GM06990 (cell line): ENCODE data around the gene FBXO17.
A peak's percentile ranks its signal among the peaks of the same experiment; 100 is the strongest.

Experiments
- DNase-seq: peaks from one replicate; pipeline ENCODE4 v3.0.0-alpha.2; 2011; ENCODE audit not compliant: insufficient read length; ENCODE audit errors: extremely low read depth
- H3K27me3 ChIP-seq: replicated peaks from 2 replicates; pipeline ENCODE4 v1.6.0; 2011; ENCODE audit warnings: low read length; ENCODE audit not compliant: control insufficient read depth, insufficient read depth
- H3K36me3 ChIP-seq: 2 replicates; pipeline ENCODE4 v1.5.1; 2011; ENCODE audit warnings: low read length; ENCODE audit not compliant: control insufficient read depth, insufficient read depth
- H3K4me3 ChIP-seq: replicated peaks from 2 replicates; pipeline ENCODE4 v1.5.1; 2011; ENCODE audit warnings: low read depth, mild to moderate bottlenecking, control low read depth, low read length
- TF ChIP-seq, protein P1 (sequence below): IDR thresholded peaks from 2 replicates; pipeline ENCODE4 v1.5.1; 2011; ENCODE audit warnings: low read length, control low read depth, mild to moderate bottlenecking, inconsistent platforms; ENCODE audit not compliant: insufficient read depth, poor library complexity, severe bottlenecking

Gene FBXO17

DNA sequence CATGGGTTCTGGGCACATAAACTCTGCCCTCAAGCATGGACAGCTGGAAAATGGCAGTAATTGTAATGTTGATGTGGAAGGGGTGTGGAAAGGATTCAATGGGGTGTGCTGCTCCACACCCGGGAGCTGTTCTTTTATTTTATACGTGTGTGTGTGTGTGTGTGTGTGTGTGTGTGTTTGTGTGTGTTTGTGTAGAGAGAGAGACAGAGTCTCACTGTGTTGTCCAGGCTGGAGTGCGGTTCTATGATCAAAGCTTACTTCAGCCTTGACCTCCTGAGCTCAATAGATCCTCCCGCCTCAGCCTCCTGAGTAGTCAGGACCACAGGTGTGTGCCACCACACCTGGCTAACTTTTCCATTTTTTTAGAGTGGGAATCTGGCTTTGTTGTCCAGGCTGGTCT is 42.0 kb downstream of the FBXO17 start:
- H3K4me3 ChIP-seq, result no peak overlapping the region
- peaks cover 9% of the 10 kb centered on the region for H3K36me3 ChIP-seq
- no peaks in the 10 kb centered on the region for H3K27me3 ChIP-seq
- DNase-seq, result no peak
- TF ChIP-seq, protein P1, sequence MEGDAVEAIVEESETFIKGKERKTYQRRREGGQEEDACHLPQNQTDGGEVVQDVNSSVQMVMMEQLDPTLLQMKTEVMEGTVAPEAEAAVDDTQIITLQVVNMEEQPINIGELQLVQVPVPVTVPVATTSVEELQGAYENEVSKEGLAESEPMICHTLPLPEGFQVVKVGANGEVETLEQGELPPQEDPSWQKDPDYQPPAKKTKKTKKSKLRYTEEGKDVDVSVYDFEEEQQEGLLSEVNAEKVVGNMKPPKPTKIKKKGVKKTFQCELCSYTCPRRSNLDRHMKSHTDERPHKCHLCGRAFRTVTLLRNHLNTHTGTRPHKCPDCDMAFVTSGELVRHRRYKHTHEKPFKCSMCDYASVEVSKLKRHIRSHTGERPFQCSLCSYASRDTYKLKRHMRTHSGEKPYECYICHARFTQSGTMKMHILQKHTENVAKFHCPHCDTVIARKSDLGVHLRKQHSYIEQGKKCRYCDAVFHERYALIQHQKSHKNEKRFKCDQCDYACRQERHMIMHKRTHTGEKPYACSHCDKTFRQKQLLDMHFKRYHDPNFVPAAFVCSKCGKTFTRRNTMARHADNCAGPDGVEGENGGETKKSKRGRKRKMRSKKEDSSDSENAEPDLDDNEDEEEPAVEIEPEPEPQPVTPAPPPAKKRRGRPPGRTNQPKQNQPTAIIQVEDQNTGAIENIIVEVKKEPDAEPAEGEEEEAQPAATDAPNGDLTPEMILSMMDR, result no peak

DNA sequence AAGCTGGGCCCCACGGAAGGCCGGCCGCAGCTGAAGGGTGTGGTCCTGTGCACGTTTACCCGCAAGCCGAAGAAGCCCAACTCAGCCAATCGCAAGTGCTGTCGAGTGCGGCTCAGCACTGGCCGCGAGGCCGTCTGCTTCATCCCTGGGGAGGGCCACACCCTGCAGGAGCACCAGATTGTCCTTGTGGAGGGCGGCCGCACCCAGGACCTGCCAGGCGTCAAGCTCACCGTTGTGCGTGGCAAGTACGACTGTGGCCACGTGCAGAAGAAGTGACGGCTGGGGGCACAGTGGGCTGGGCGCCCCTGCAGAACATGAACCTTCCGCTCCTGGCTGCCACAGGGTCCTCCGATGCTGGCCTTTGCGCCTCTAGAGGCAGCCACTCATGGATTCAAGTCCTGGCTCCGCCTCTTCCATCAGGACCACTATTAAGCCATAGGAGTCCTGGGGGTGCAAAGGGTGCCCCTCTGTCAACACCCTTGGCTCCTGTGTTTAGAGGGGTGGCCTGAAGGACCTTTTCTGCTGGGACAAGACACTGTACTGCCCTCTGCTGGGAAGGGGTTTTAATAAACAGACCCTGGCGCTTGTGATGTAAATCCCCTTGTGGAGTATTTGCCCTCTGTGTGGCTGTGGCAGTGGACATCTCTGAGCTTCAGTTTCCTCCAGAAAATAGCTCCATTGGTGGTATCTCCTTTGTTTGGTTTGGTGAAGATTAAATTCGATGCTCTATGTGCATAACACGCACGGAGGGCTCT is 42.9 kb downstream of the FBXO17 start:
- TF ChIP-seq, protein P1, result peak; percentile 49
- no peak for DNase-seq
- no peaks in the 10 kb centered on the region for H3K27me3 ChIP-seq
- no peak overlapping the region for H3K4me3 ChIP-seq
- H3K36me3 ChIP-seq, result peaks cover 9% of the 10 kb centered on the region

DNA sequence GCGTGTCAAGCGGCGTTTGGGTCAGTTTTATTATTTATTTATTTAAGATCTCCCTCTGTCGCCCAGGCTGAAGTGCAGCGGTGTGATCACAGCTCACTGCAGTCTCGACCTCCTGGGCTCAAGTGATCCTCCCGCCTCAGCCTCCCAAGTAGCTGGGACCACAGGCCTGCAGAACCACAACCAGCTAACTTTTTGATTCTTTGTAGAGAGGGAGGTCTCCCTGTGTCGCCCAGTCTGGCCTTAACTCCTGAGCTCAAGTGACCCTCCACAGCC is 44.1 kb downstream of the FBXO17 start:
- Histone ChIP-seq H3K27me3 (no peaks in the 10 kb centered on the region), H3K36me3 (peaks cover 9% of the 10 kb centered on the region), H3K4me3 (peak overlapping the region; percentile 95)
- TF ChIP-seq, protein P1, result no peak
- no peak for DNase-seq

DNA sequence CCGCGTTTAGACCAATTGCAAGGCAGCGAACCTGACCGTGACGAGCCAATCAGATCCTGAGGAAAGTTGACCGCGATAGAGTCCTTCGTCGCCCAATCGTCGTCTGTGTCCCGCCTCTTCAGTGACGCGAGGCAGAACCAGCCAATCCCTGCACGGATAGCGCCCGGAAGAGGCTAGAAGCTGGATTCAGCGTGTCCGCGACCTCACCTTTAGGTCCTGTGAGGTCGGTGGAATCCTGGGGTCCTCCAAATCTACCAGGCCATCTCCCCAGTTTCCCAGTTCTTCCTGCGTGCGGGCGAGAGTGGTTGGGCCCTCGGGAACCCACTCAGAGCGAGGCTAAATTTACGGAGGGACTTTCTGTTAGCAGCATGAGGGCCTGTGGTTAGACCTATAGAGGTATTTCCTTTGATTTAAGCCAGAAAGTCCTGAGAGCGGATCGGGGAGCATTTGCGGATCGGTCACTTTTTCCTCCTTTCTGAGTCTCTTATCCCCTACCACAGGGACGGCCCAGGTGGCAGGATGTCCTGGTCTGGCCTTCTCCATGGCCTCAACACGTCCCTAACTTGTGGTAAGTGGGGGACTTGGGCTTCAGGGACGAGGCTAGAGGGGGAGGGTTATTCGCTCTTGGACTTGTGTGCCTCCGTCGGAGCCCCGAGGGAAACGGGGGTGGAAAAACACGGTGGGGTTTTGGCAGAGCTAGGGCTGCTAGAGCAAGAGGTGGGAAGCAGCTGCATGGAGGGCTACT is 44.6 kb downstream of the FBXO17 start, which contains the start of gene MRPS12:
TSS of gene MRPS12 (plus strand) at position 169 of the 745 bp plus-strand sequence. CDS start at position 520, 351 bp downstream.
- peak within 1 kb of the TSS; percentile 95 for H3K4me3 ChIP-seq
- H3K36me3 ChIP-seq, result peaks cover 9% of the 10 kb centered on the region
- no peaks in the 10 kb centered on the region for H3K27me3 ChIP-seq
- peak; percentile 96 for DNase-seq
- TF ChIP-seq, protein P1, result no peak

DNA sequence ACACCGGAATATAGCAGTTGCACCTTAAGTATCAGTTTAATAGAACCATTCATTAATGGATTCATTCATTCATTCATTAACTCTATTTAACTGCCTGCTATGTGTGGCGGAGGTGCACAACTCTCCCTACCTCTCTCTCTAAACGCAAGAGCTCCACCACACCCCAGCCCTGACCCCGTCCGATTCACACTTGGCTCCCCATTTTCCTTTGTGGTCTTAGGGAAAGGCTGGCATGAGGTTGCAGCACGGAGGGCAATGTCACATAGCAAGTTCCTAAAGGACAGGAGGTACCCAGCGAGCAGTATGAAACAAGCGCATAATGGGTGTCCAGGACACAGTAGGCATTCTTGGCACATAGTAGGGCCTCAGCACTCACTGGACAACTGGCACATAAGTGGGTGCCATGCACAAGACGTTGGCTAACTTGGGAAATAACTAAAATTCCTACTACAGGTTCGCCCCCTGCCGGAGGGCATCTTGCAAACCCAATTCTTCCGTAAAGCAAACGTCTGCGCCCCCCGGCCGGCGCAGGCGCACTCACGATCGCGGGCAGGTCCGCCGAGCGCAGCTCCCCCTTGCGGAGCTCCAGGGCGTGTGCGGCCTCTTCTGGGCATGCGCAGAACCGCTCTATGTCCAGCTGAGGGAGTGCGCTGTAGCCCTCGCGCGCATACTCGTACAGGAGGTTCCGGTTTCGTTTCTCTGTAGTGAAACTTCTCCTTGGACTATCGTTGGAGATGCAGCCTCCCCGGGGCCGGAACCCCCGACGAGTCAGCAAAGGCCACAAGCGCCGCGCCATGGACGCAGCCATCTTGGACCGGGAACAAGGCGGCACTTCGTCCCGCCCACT is 45.4 kb downstream of the FBXO17 start, which contains the start of gene SARS2:
TSS of gene SARS2 (minus strand) at position 835 of the 847 bp plus-strand sequence. CDS start at position 808, 27 bp downstream.
- Histone ChIP-seq H3K27me3 (no peaks in the 10 kb centered on the region), H3K36me3 (peaks cover 13% of the 10 kb centered on the region), H3K4me3 (peak within 1 kb of the TSS; percentile 95)
- TF ChIP-seq, protein P1, result peak; percentile 100
- DNase-seq, result no peak
